Suppressor macrophage treated with lipopolysaccharide for 1 hour (primary cell): ENCODE data around the gene JARID2.

ENCODE experiments used
- DNase-seq, 3 donors: peaks; one replicate each; pipeline ENCODE4 v3.0.0-alpha.2; 2020 to 2022

JARID2 gene

DNA sequence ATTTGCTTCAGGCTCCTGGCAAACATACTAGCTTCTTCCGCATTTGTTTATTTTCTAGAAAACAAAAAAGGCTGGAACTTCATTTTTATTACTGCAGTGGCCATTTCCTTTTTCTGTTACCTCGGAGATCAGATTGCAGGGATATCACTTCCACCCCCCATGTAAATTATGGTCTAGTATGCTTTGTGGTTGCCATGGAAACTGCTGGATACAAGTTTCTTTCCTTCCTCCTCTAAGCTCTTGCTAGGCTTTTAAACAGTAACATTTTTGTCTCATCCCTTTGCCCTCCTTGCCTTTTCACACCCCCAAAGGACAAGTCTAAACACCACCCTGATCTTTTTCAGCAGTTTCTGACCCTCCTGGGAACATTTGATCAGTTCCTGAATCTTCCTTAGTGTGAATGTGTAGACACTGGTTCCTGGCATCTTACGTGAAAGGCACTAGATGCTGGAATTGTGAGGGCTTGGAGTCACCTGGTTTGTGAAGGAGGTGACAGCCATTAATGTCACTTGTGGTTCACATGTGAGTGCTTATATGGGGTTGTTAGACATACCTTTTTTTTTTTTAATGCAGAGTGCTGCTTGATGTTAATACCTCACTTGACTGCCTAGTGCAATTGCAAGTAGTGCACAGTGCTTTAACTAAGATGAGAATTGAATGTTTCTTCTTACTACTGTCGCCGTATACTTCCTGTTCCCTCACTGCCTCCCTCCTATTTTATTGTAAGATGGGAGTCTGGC, 181.6 kb downstream of the JARID2 start:
- peak; percentile 60 to 77 (median 68) for DNase-seq

GRCh38 chr6:15429141-15430110, 183.6 kb downstream of the JARID2 start:
- DNase-seq: peak; percentile 80 to 97 (median 94)

GRCh38 chr6:15430186-15430585, 184.3 kb downstream of the JARID2 start:
- DNase-seq: no peak

DNA sequence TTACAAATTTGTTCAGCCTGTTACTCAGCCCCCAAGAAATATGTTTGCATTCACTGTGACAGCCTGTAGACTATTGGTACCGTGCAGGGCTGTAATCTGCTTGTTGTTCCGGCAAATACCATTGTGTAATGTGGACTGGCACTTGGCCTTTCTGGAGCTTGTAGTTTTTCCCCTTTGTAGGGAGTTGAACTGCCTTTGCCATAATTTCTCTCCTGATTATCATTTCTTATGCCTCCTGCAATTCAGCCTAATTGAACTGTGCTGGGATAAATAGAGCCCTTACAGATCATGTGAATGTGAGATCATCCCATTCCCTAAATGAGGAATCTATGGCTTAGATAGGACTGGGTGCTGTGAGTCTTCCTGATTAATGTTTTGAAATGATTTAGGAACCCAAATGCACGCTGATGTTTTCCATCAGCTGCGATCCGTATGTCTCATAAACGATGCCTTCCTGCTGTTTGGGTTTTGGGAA, 185.1 kb downstream of the JARID2 start:
- no peak for DNase-seq

DNA sequence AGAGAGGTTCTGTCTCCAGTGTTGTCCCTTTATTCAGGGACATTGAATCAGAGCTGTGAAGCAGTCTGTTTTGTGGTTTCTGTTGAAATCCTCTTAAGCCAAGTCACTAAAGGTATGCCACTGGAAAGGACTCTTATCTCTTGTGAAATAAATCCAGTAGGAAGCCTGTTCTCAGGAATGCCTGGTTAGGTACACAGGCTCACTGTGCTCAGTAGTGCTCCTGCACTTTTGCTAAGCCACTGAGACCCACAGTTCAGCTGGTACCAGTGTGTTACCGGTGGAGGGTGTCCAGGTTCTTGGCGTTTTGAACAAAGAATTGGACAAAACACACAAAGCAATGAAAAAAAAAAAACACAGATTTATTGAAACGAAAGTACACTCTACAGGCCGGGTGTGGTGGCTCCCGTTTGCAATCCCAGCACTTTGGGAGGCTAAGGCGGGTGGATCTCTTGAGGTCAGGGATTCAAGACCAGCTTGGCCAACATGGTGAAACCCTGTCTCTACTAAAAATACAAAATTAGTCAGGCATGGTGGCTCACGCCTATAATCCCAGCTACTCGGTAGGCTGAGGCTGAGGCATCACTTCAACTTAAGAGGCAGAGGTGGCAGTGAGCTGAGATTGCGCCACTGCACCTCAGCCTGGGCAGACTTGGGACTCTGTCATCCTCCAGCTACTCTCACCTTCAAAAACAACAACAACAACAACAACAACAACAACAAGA, 186.1 kb downstream of the JARID2 start:
- peak; percentile 55 to 56 (median 55) for DNase-seq

DNA sequence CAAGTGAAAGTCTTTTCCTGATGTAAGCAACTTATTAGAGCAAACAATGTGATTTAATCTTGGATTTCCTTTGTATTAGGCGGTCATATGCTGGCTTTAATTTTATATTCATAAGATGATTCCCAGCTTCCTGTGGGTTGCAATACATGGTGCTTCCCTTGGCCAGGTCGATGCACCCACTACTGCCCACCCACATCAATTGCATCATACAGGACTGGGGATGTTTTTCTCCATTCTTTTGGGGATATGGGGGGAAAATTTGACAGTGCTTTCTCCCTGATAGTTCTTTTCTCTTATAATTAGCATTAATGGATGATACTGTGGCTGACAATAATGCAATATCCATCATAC, 187.6 kb downstream of the JARID2 start:
- peak; percentile 59 to 62 (median 61) for DNase-seq

DNA sequence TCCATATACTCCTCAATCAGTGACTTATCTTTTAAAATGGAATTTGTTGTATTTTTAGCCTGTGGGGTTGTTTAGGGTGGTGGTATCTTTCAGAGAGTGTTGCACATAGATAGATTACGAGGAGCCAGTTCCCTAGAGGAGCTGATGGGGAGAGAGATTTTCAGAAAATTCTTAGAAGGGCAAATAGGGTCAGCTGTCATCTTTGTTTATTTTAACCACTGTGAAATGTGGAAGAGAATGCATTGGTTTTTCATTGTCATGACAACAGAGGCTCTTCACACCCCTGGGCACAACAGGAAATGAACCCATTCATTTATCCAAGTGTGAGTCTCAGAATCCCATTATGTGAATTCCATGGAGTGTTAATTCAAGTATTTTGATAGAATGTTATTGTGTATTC, 188.4 kb downstream of the JARID2 start:
- DNase-seq: no peak

- DNase-seq: no peak
These were observed 189.0 kb downstream of the JARID2 start for GRCh38 chr6:15434823-15435380.

DNA sequence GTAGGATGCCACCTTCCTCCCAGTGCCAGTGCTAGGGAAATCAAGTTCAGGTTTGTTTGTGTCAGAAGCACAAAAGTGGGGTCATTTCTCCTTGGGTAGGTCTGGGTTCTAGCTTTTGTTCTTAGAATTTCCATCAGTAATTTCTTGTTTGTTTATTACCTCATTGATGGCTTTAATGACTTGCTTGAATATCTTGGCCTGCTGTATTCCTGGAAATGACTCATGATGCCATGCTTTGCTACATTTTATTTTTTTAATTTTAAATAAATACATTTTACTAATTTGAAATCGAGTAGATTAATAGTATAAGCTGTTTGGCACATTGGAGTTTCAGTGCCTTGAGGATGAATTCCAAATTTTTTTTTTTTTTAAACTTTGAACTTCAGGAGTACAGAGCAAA, 189.6 kb downstream of the JARID2 start:
- DNase-seq: peak in 2 of 3 donors; percentile 31 to 40

DNA sequence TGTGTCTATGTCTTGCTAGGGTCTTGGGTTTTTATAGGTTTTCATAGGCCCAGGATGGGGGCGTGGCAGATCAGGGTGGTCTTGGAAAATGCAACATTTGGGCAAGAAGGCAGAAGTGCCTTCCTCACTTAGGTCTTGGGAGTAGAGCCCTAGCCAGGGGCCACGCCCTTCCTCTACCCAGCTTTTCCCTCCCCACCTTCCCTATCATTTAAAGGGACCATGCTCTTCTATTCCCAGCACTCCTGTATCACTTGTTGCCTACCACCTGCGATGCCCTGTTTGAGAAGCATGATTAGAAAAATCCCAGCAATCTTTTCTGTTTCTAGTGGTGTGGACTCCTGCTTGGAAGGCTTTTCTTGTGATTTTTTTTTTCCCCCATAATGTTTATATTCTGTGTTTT, 190.6 kb downstream of the JARID2 start:
- no peak for DNase-seq

DNA sequence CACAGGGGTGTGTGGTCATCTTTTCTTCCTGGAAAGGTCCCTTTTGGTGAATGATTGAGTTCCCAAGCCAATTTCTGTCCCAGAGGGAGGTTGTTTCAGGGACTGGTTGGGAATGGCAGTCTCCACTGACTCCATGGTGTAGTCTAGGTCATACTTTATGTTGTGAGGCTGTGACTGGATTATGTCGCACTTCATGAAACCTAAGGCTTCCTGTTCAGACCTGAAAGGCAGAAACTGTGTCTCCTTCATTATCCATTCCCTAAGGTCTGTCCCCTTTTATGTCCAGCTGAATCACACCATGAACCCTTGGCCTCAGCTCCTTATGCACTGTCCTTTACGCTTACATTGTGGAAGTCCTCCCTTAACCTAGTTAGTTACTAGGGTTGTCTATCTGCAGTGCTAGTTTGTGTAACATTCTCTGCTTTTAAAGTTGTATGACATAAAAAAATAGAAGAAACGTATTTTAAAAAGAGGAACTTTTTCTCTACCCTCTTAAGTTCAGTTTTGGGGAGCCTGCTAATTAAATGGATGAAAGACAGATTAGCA, 191.3 kb downstream of the JARID2 start:
- peak in 1 of 3 donors; percentile 47 for DNase-seq

DNA sequence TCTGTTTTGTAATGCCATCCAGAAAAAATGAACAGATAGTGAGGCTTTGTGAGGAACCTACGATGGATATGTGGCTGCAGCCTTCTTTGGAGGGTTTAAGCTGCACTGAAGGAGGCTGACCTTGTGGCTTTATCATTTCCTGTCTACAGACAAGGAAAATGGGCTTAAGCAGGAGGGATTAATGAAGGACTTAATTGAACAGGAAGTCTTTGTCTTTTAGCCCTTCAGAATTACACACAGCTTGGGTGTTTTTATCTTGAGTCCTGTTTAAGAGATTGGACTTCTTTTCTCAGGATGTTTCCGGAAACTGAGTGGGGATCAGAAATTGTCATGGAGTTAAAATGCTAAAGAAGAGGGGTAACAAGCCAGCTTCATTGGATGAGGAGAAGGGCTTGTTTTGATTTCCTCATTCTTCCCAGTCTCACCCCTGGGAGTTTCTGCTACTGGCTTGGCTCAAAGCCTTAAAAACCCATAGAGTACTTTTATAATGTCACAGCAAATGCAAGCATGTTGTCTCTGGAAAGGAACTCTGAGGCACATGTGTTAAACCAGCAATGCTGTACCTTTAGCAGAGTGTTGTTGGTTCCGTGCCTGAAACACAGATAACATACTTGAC, 193.6 kb downstream of the JARID2 start:
- DNase-seq: no peak

DNA sequence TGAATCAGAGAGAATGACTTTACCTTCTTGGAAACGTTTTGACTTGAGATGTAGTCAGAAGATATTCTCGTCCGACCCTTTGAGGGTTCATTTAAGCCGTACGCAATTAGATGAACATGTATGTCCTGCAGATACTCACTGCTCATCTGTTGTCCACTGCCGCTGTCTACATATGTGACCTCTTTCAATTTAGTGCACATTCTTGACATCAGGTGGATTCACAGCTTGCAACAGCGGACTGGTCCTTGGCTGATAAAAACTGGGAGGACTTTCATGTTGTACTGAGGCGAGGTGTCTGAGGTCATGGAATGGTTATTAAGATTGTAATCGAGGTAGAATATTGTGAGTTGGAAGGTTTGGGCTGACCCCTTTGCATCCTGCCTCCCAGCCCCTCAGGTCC, 194.2 kb downstream of the JARID2 start:
- no peak for DNase-seq

GRCh38 chr6:15441215-15441868, 195.5 kb downstream of the JARID2 start:
- peak; percentile 83 to 91 (median 90) for DNase-seq

DNA sequence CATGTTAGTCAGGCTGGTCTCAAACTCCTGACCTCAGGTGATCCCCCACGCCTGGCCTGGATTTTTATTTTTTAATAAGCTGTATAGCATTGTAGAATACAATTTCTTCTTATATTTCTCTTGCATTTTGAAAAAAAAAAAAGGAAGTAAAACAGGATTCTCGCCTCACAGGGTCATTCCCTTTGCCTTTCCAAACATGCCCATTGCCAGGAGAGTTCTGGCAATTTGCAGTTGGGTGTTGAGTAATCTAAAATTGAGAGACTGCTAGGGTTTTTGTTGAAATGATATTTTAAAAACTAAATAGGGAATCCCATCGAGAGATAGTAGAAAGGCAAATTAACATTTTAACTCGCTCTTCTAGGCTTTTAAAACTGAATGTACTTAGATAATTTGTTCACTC, 196.1 kb downstream of the JARID2 start:
- DNase-seq: peak; percentile 47 to 65 (median 57)

DNA sequence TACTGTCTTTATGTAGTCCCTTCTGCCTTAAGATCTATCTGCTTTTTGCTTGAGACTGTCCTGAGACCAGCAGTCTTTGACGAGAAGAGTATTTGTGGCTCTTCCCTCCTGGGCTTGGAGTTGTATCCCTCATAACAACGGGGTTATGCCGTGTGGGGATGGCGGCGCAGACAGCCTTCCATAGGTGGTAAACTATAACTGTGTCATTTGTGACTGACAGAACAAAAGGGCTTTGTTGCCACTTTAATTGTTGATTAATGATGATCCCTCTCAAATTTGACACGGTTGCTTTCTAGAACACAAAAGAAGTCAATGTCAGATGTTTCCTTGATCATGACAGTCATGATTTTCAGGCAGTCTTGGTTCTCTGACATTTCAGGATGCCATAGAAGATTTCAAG, 196.6 kb downstream of the JARID2 start:
- DNase-seq: no peak

DNA sequence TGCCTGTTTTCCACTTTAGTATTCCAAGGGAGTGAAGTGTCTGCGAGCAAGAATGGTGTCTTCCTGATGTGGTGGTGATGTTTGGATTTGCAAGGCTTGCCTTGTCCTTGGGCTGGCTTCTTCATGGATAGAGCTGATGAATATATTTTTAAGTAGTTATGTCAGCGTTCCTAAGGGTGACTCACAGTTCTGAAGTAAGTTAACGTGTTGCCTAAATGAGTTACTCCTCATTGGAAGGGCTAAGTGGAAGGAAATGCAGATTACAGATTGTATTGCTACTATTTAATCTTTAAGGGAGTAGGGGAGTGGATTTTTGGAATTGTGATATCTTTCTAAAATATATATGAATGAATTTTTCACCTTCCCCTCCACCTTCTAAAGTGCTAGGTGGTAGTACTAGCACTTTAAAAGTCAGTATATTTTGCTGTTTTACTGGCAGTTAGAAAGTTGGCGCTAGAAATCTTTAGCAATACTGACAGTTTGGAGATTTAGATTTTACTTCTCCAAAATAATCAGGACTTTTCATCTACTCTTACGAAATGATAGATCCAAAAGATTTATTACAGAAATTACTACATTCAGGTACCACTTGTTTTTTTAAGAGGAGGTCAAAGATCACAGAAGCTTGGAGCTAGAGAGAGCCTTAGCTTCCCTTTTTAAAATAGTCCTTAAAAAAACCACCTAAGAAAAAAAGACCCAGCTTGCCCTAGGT, 197.4 kb downstream of the JARID2 start:
- DNase-seq: peak; percentile 66 to 88 (median 84)

GRCh38 chr6:15444081-15444731, 198.3 kb downstream of the JARID2 start:
- no peak for DNase-seq

- DNase-seq: no peak
These were observed 199.0 kb downstream of the JARID2 start for GRCh38 chr6:15444881-15445280.
